Endothelial cell of umbilical vein (primary cell): ENCODE results near the gene ENKD1. TPM values are rescaled to one million over a fixed set of nuclear protein-coding genes. Genes with fewer than 3 reads are reported as not detected.

Experiments used
- Bru-seq: library from RNA; stranded (reverse); fragments of 400-500 nt; gene quantifications from one replicate; lab custom pipeline; 2021; lab: Mats Ljungman, UMichigan
- BruChase-seq, 2 experiments: library from RNA; stranded (reverse); fragments of 400-500 nt; gene quantifications; one replicate each; lab custom pipeline; 2021; lab: Mats Ljungman, UMichigan
- BruUV-seq: library from RNA; stranded (reverse); fragments of 400-500 nt; replicated peaks from 2 replicates; lab custom pipeline; 2021; lab: Mats Ljungman, UMichigan
- CTCF ChIA-PET: fragments of 300-600, 350-600 bp; sonication (Branson Sonifier 250); formaldehyde crosslinking; loops from one replicate; lab custom pipeline; 2021; ENCODE audit warnings: antibody characterized with exemption, inconsistent platforms; lab: Charles Lee
- POLR2A ChIA-PET: fragments of 300-600, 350-600 bp; sonication (Branson Sonifier 250); formaldehyde crosslinking; loops from one replicate; lab custom pipeline; 2021; ENCODE audit warnings: antibody characterized with exemption, inconsistent platforms; lab: Charles Lee
- DNase-seq: peaks from one replicate; pipeline ENCODE4 v3.0.0-alpha.2; 2011; ENCODE audit warnings: low read depth, low spot score
- FAIRE-seq: peaks from 2 replicates; lab custom pipeline; 2011; peaks lifted over from hg19 to GRCh38; lab: Jason Lieb, UNC
- H2AFZ ChIP-seq: 2 replicates; pipeline ENCODE4 v1.6.0; 2012; ENCODE audit warnings: low read depth, low read length, control low read depth, inconsistent platforms
- H3K27ac ChIP-seq: 2 replicates; pipeline ENCODE4 v1.5.1; 2011; ENCODE audit warnings: low read depth, mild to moderate bottlenecking, control low read depth, low read length, moderate library complexity; ENCODE audit not compliant: insufficient read depth
- H3K27me3 ChIP-seq, 2 experiments: 2 replicates each; pipeline versions ENCODE4 v1.6.0 to v1.6.1; 2011; ENCODE audit warnings: low read length in 2 of 2, mixed read lengths in 1 of 2; ENCODE audit not compliant: control insufficient read depth in 2 of 2, insufficient read depth in 2 of 2
- H3K36me3 ChIP-seq, 2 experiments: 2 replicates in 1 of 2; 3 replicates in 1 of 2; pipeline ENCODE4 v1.5.1; 2011; ENCODE audit warnings: low read length in 2 of 2, mild to moderate bottlenecking in 1 of 2, moderate library complexity in 1 of 2; ENCODE audit not compliant: control insufficient read depth in 2 of 2, insufficient read depth in 2 of 2; ENCODE audit errors: extremely low read depth in 1 of 2
- H3K4me1 ChIP-seq: 3 replicates; pipeline ENCODE4 v1.5.1; 2011; ENCODE audit warnings: mild to moderate bottlenecking, low read length; ENCODE audit not compliant: control insufficient read depth, insufficient read depth; ENCODE audit errors: extremely low read depth
- H3K4me2 ChIP-seq: 2 replicates; pipeline ENCODE4 v1.6.1; 2011; ENCODE audit warnings: low read length, control low read depth, mixed read lengths; ENCODE audit not compliant: insufficient read depth
- H3K4me3 ChIP-seq, 3 experiments: fragments of 200-600 bp in 1 of 3; sonication (generic), shearing (Covaris generic) in 1 of 3; replicated peaks in 1 of 3; 2 replicates each; pipeline ENCODE4 v1.5.1; 2011 to 2016; ENCODE audit warnings: control low read depth in 3 of 3, low read length in 3 of 3, mild to moderate bottlenecking in 2 of 3, inconsistent platforms in 1 of 3, low read depth in 1 of 3, moderate library complexity in 1 of 3; ENCODE audit not compliant: insufficient read depth in 1 of 3
- H3K79me2 ChIP-seq: 2 replicates; pipeline ENCODE4 v1.6.0; 2012; ENCODE audit warnings: low read length, inconsistent platforms; ENCODE audit not compliant: control insufficient read depth, insufficient read depth
- H3K9ac ChIP-seq: replicated peaks from 2 replicates; pipeline ENCODE3; 2011; ENCODE audit warnings: low read length, control low read depth; ENCODE audit not compliant: insufficient read depth; ENCODE audit errors: extremely low read depth
- H3K9me1 ChIP-seq: replicated peaks from 3 replicates; pipeline ENCODE4 v1.6.0; 2011; ENCODE audit warnings: mild to moderate bottlenecking, low read length; ENCODE audit not compliant: control insufficient read depth, insufficient read depth; ENCODE audit errors: extremely low read depth
- H3K9me3 ChIP-seq: replicated peaks from 2 replicates; pipeline ENCODE4 v1.5.1; 2012; ENCODE audit warnings: low read length, inconsistent platforms; ENCODE audit not compliant: control insufficient read depth, insufficient read depth
- H4K20me1 ChIP-seq: replicated peaks from 2 replicates; pipeline ENCODE3; 2011; ENCODE audit warnings: mild to moderate bottlenecking, low read length; ENCODE audit not compliant: control insufficient read depth, insufficient read depth; ENCODE audit errors: extremely low read depth
- FOS ChIP-seq: IDR thresholded peaks from 2 replicates; pipeline ENCODE4 v1.6.1; 2011; ENCODE audit warnings: mild to moderate bottlenecking, low read length, moderate library complexity, borderline replicate concordance; ENCODE audit not compliant: insufficient read depth
- GATA2 ChIP-seq: IDR thresholded peaks from 2 replicates; pipeline ENCODE4 v1.7.0; 2011; ENCODE audit warnings: low read depth, mild to moderate bottlenecking, moderate library complexity, mixed read lengths, low read length; ENCODE audit not compliant: insufficient read length, insufficient read depth
- MYC ChIP-seq: IDR thresholded peaks from one replicate; pipeline ENCODE4 v1.6.1; 2011; ENCODE audit warnings: mild to moderate bottlenecking, low read depth, low read length
- POLR2AphosphoS5 ChIP-seq: IDR thresholded peaks from 2 replicates; pipeline ENCODE4 v1.6.1; 2012; ENCODE audit warnings: low read depth, mild to moderate bottlenecking, control low read depth, low read length, moderate library complexity; ENCODE audit not compliant: insufficient read depth
- dilution Hi-C: fragments of 300-500 bp; cut with MboI; formaldehyde crosslinking; loops from one replicate; pipeline ENCODE4 v1.15.0; 2019; ENCODE audit warnings: low sequenced_read_pairs; ENCODE audit not compliant: extremely low pct_ligation_motif_present
- intact Hi-C: fragments of 100-400 bp; cut with micrococcal nuclease; formaldehyde crosslinking; loops from one replicate; pipeline ENCODE4 v1.10.0; 2022
- long read RNA-seq: library from polyadenylated mRNA; stranded (forward); transcript quantifications from one replicate; pipeline ENCODE4 v2.0.0, GENCODE V29; 2021
- polyA minus RNA-seq, 3 experiments: library from RNA; depleted of rRNA, polyadenylated mRNA; stranded (reverse); fragments of >200 nt; gene quantifications; 1 replicate in 1 of 3; 2 replicates in 2 of 3; pipeline ENCODE4 v1.2.3, GENCODE V29; 2011
- polyA plus RNA-seq, 4 experiments: library from polyadenylated mRNA; depleted of rRNA in 3 of 4; stranded (reverse) in 3 of 4; unstranded in 1 of 4; fragments of >200 nt; gene quantifications; 2 replicates each; pipeline versions ENCODE4 v1.2.1 to v1.2.3, GENCODE V29; 2011 to 2012; ENCODE audit warnings: missing spikeins in 1 of 4
- total RNA-seq: library from RNA; stranded (reverse); gene quantifications from 2 replicates; pipeline ENCODE4 v1.2.3, GENCODE V29; 2021
- TF ChIP-seq, protein P1 (sequence below), 2 donors: IDR thresholded peaks; 1 replicate in 1 of 2; 2 replicates in 1 of 2; pipeline ENCODE4 v1.5.1; 2011; ENCODE audit warnings: low read length in 2 of 2, mild to moderate bottlenecking in 2 of 2, moderate library complexity in 2 of 2, control low read depth in 1 of 2, inconsistent platforms in 1 of 2, low read depth in 1 of 2; ENCODE audit not compliant: insufficient read depth in 1 of 2; ENCODE audit errors: extremely low read depth in 1 of 2
- TF ChIP-seq, protein P2 (sequence below): IDR thresholded peaks from 2 replicates; pipeline ENCODE4 v1.6.1; 2011; ENCODE audit not compliant: insufficient read depth, insufficient read length

ENKD1 gene, protein sequence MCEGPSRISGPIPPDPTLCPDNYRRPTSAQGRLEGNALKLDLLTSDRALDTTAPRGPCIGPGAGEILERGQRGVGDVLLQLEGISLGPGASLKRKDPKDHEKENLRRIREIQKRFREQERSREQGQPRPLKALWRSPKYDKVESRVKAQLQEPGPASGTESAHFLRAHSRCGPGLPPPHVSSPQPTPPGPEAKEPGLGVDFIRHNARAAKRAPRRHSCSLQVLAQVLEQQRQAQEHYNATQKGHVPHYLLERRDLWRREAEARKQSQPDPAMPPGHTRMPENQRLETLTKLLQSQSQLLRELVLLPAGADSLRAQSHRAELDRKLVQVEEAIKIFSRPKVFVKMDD
- total RNA-seq = 17.3 and 17.5 TPM in 2 replicates
- polyA plus RNA-seq = 16.7 and 21.9 TPM in 2 replicates
- polyA plus RNA-seq (2011; cell fraction: cytosol; rRNA removed) = 8.8 and 11.5 TPM in 2 replicates
- 21.1 and 21.4 TPM in 2 replicates for polyA plus RNA-seq (2011; cell fraction: nucleus; rRNA removed)
- polyA plus RNA-seq (2012) = 8.3 and 12.7 TPM in 2 replicates
- 3.6 and 8.2 TPM in 2 replicates for polyA minus RNA-seq
- polyA minus RNA-seq (2011; cell fraction: cytosol; rRNA and poly(A)+ RNA removed) = 10.7 TPM
- polyA minus RNA-seq (2011; cell fraction: nucleus; rRNA and poly(A)+ RNA removed) = 6.3 and 6.5 TPM in 2 replicates
- percentile 48 among the genes with signal in this experiment for Bru-seq, nascent RNA
- percentile 63 among the genes with signal in this experiment for BruChase-seq, experiment 1, labeled RNA remaining after a 6-hour chase
- percentile 63 among the genes with signal in this experiment for BruChase-seq, experiment 2, labeled RNA remaining after a 2-hour chase
- long read RNA-seq, transcript ENKD1-201 (7 exons, 1,579 nt) = major isoform, 11 of 25 reads
- long read RNA-seq, partial matches to known transcripts = 5 of 25 reads
- long read RNA-seq, other reads (novel, unspliced or antisense) = 8 of 25 reads

DNA sequence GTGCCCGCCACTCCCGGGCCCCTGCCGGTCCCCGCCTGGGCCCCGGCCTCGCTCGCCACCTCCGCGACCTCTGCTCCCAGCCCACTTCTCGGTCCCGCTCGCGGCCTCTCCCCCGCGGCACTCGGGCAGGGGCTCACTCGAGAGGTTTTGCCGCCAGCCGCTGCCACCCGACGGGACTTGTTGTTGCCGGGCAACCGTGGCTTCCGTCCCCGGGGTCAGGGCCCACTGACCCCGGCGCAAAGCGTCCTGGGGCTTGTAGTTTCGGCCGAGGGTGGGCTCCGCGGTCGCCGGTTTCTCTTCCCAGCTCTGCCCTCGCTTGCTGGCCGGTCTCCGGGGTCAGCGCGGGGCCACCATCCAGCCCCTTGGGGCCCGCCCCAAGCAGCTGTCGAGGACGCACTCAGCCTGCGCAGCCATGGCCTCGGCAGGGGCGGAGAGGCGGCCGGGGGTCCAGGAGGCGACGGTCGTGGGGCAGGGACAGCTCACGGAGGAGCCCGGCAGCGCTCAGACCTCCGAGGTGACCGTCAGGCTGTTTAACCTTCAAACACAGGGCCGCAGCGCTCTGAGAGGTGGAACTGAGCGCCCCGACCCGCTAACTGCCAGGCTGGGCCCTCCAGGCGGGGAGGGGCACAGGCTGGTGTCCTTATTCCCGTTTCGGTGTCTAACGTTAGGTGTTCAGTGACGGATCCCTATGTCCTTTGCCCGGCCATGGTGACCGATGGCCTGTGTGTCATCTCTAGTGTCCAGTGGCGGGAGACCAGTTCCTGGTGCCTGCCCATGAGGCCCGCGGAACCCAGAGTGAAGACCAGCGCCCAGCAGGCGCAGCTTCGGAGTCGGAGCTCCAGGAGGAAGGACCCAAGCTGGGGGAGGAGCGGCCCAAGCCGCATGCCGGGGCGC lies at the start of gene ENKD1, which contains the start of gene C16orf86:
ENKD1 (minus strand) TSS at position 192 of the 894 bp plus-strand sequence. CDS start 308 bp downstream, outside the sequence.
C16orf86 (plus strand) TSS at position 256 of the 894 bp plus-strand sequence; CDS start at position 413, 157 bp downstream.
- H3K36me3 ChIP-seq = peaks cover 0 to 6% of the 10 kb centered on the region in 2 experiments
- DNase-seq (peak; percentile 73), FAIRE-seq (peak; percentile 89)
- peaks cover 15% of the 10 kb centered on the region for H3K4me1 ChIP-seq
- dilution Hi-C loops (no loop called here), intact Hi-C loops (no loop called here)
- ChIA-PET CTCF (interaction anchor here (0.6 to 12.7 kb wide), 26 partner anchors 9 to 374 kb away, joined by 3 to 163 read pairs (median 3); partner anchors contain the start of genes ATP6V0D1, CARMIL2, CTCF and RANBP10), POLR2A (interaction anchor here (0.9 to 1.5 kb wide), 2 partner anchors 129 to 145 kb away, joined by 3 to 4 read pairs; no protein-coding TSS in a partner anchor)
- H3K4me3 ChIP-seq = peak within 1 kb of the TSS; percentile 36 to 74 (median 47)
- BruUV-seq = no TSS peak
- peak within 1 kb of the TSS; percentile 13 for H3K27ac ChIP-seq
- no peaks in the 10 kb centered on the region for H3K27me3 ChIP-seq
- H4K20me1 ChIP-seq = no peaks in the 10 kb centered on the region
- peak within 1 kb of the TSS; percentile 48 for H3K4me2 ChIP-seq
- TF ChIP-seq FOS (no peak), POLR2AphosphoS5 (peak; percentile 44), GATA2 (no peak), MYC (no peak)
- TF ChIP-seq, protein P1, sequence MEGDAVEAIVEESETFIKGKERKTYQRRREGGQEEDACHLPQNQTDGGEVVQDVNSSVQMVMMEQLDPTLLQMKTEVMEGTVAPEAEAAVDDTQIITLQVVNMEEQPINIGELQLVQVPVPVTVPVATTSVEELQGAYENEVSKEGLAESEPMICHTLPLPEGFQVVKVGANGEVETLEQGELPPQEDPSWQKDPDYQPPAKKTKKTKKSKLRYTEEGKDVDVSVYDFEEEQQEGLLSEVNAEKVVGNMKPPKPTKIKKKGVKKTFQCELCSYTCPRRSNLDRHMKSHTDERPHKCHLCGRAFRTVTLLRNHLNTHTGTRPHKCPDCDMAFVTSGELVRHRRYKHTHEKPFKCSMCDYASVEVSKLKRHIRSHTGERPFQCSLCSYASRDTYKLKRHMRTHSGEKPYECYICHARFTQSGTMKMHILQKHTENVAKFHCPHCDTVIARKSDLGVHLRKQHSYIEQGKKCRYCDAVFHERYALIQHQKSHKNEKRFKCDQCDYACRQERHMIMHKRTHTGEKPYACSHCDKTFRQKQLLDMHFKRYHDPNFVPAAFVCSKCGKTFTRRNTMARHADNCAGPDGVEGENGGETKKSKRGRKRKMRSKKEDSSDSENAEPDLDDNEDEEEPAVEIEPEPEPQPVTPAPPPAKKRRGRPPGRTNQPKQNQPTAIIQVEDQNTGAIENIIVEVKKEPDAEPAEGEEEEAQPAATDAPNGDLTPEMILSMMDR (IDR thresholded peaks at IDR 0.05; ENCODE audit: extremely low read depth in 1 of 2, insufficient read depth in 1 of 2, low read depth in 1 of 2, low read length in 2 of 2) = no peak
- TF ChIP-seq, protein P2, sequence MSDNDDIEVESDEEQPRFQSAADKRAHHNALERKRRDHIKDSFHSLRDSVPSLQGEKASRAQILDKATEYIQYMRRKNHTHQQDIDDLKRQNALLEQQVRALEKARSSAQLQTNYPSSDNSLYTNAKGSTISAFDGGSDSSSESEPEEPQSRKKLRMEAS = no peak
- H2AFZ ChIP-seq = peak within 1 kb of the TSS; percentile 77
- no peaks in the 10 kb centered on the region for H3K79me2 ChIP-seq
- H3K9me1 ChIP-seq = no peaks in the 10 kb centered on the region
- no peaks in the 10 kb centered on the region for H3K9me3 ChIP-seq
- H3K9ac ChIP-seq = peak within 1 kb of the TSS; percentile 61
